Breast epithelium (tissue), 4 donors: ENCODE data around the gene BABAM2. TPM values are rescaled to one million over a fixed set of nuclear protein-coding genes. Genes with fewer than 3 reads are reported as not detected.
A peak's percentile ranks its signal among the peaks of the same experiment; 100 is the strongest.

Source experiments
- DNase-seq, 2 donors: peaks; one replicate each; pipeline ENCODE4 v3.0.0-alpha.2; 2019; ENCODE audit warnings: low spot score in 2 of 2
- H3K27ac ChIP-seq, 2 donors: fragments of 200-600 bp; sonication (generic) in 1 of 2; one replicate each; pipeline ENCODE4 v1.5.1; 2016 to 2019; ENCODE audit warnings: mild to moderate bottlenecking in 1 of 2
- H3K27me3 ChIP-seq, 2 donors: fragments of 200-600 bp; sonication (generic) in 1 of 2; one replicate each; pipeline versions ENCODE4 v1.5.1 to v1.6.0; 2017 to 2019; ENCODE audit warnings: control low read depth in 1 of 2, mild to moderate bottlenecking in 1 of 2
- H3K36me3 ChIP-seq: fragments of 200-600 bp; one replicate; pipeline ENCODE4 v1.5.1; 2019
- H3K4me1 ChIP-seq, 2 donors: fragments of 200-600 bp; sonication (generic); one replicate each; pipeline ENCODE4 v1.5.1; 2016 to 2019; ENCODE audit warnings: control low read depth in 1 of 2
- H3K4me3 ChIP-seq, 3 donors: fragments of 200-600 bp; sonication (generic); 1 replicate in 2 of 3; 2 replicates in 1 of 3; pipeline ENCODE4 v1.5.1; 2016 to 2019; ENCODE audit warnings: mild to moderate bottlenecking in 3 of 3, moderate library complexity in 2 of 3
- H3K9me3 ChIP-seq, 2 donors: fragments of 200-600 bp; sonication (generic) in 1 of 2; one replicate each; pipeline ENCODE4 v1.5.1; 2016 to 2019; ENCODE audit warnings: control low read depth in 1 of 2
- CTCF ChIP-seq, 3 donors: fragments of 450-650 bp; IDR thresholded peaks; one replicate each; pipeline ENCODE4 v1.5.1; 2016 to 2017; ENCODE audit warnings: antibody characterized with exemption in 3 of 3, mild to moderate bottlenecking in 3 of 3, moderate library complexity in 3 of 3
- POLR2A ChIP-seq: fragments of 450-650 bp; IDR thresholded peaks from one replicate; pipeline ENCODE4 v1.6.1; 2016; ENCODE audit warnings: antibody characterized with exemption, mild to moderate bottlenecking, moderate library complexity
- POLR2AphosphoS5 ChIP-seq, 3 donors: sonication (generic); formaldehyde crosslinking; IDR thresholded peaks; one replicate each; pipeline ENCODE4 v1.6.1; 2017; ENCODE audit warnings: antibody characterized with exemption in 3 of 3
- intact Hi-C: fragments of 100-400 bp; cut with DNase I; formaldehyde crosslinking; loops from one replicate; pipeline ENCODE4 v1.15.1; 2023; ENCODE audit warnings: low total_unique reads
- total RNA-seq, 3 donors: library from RNA; depleted of rRNA; stranded (reverse); fragments of >200 nt; gene quantifications; one replicate each; pipeline ENCODE4 v1.1.0, GENCODE V29; 2016

The BABAM2 gene
- total RNA-seq, 3 donors from 2014 or later, result 34.7 to 46.2 (median 37.4) TPM

- Histone ChIP-seq H3K4me1 (peaks cover 7 to 23% of the 10 kb centered on the region in 2 donors), H3K36me3 (no peaks in the 10 kb centered on the region), H3K27me3 (no peaks in the 10 kb centered on the region), H3K9me3 (no peaks in the 10 kb centered on the region), H3K27ac (no peak overlapping the region), H3K4me3 (no peak overlapping the region)
- no peak for DNase-seq
- intact Hi-C loops, result no loop called here
- no peak for TF ChIP-seq POLR2A
- TF ChIP-seq CTCF (IDR thresholded peaks at IDR 0.05), result no peak
Observed at GRCh38 chr2:27959496-27959895, 69.0 kb downstream of the BABAM2 start.

GRCh38 chr2:27960237-27960912, 69.8 kb downstream of the BABAM2 start:
- H3K27me3 ChIP-seq, result no peaks in the 10 kb centered on the region
- H3K36me3 ChIP-seq, result no peaks in the 10 kb centered on the region
- TF ChIP-seq POLR2AphosphoS5 (IDR thresholded peaks at IDR 0.05) (no peak), POLR2A (no peak)
- H3K4me1 ChIP-seq, result peaks cover 7 to 20% of the 10 kb centered on the region in 2 donors
- H3K9me3 ChIP-seq, result no peaks in the 10 kb centered on the region
- H3K27ac ChIP-seq, result peak overlapping the region in 1 of 2 donors; percentile 8
- intact Hi-C loops, result no loop called here
- no peak for DNase-seq
- H3K4me3 ChIP-seq, result no peak overlapping the region

GRCh38 chr2:27962006-27962405, 71.5 kb downstream of the BABAM2 start:
- H3K27me3 ChIP-seq, result no peaks in the 10 kb centered on the region
- H3K36me3 ChIP-seq, result no peaks in the 10 kb centered on the region
- TF ChIP-seq CTCF (IDR thresholded peaks at IDR 0.05), result no peak
- no peak for TF ChIP-seq POLR2AphosphoS5 (IDR thresholded peaks at IDR 0.05)
- no peak for TF ChIP-seq POLR2A
- no peak overlapping the region for H3K27ac ChIP-seq
- intact Hi-C loops, result no loop called here
- H3K4me1 ChIP-seq, result peaks cover 7 to 20% of the 10 kb centered on the region in 2 donors
- no peaks in the 10 kb centered on the region for H3K9me3 ChIP-seq
- H3K4me3 ChIP-seq, result no peak overlapping the region
- no peak for DNase-seq

- H3K27me3 ChIP-seq, result no peaks in the 10 kb centered on the region
- H3K4me1 ChIP-seq, result peaks cover 7 to 20% of the 10 kb centered on the region in 2 donors
- intact Hi-C loops, result no loop called here
- H3K27ac ChIP-seq, result no peak overlapping the region
- TF ChIP-seq CTCF (IDR thresholded peaks at IDR 0.05), result no peak
- TF ChIP-seq POLR2A, result no peak
- TF ChIP-seq POLR2AphosphoS5 (IDR thresholded peaks at IDR 0.05), result no peak
- DNase-seq, result no peak
- H3K9me3 ChIP-seq, result peaks cover 0 to 5% of the 10 kb centered on the region in 2 donors
- no peaks in the 10 kb centered on the region for H3K36me3 ChIP-seq
- H3K4me3 ChIP-seq, result no peak overlapping the region
Observed at GRCh38 chr2:27963472-27963871, 72.9 kb downstream of the BABAM2 start.

GRCh38 chr2:27964067-27964466, 73.5 kb downstream of the BABAM2 start:
- no peak for DNase-seq
- Histone ChIP-seq H3K27me3 (no peaks in the 10 kb centered on the region), H3K27ac (no peak overlapping the region), H3K9me3 (peaks cover 0 to 11% of the 10 kb centered on the region in 2 donors), H3K36me3 (no peaks in the 10 kb centered on the region), H3K4me1 (peaks cover 7 to 19% of the 10 kb centered on the region in 2 donors), H3K4me3 (no peak overlapping the region)
- no peak for TF ChIP-seq POLR2AphosphoS5 (IDR thresholded peaks at IDR 0.05)
- TF ChIP-seq POLR2A, result no peak
- no peak for TF ChIP-seq CTCF (IDR thresholded peaks at IDR 0.05)
- intact Hi-C loops, result no loop called here
